OCI-M2 (cell line): ENCODE measurements around the gene NCOA7.
"Not testable (repeated sequence)": the region's sequence is repeated elsewhere in the genome, so short reads cannot be mapped to it uniquely, and the experiment has no call there.

ENCODE experiments used
- DNase-seq: peaks from one replicate; lab custom pipeline; 2025; ENCODE audit not compliant: unreplicated experiment; lab: John Stamatoyannopoulos, UW

Gene NCOA7

GRCh38 chr6:125834348-125834747, 43.6 kb downstream of the NCOA7 start:
- no peak for DNase-seq

- DNase-seq: no peak
These were observed 44.5 kb downstream of the NCOA7 start for GRCh38 chr6:125835221-125835744.

- no peak for DNase-seq
These were observed 45.7 kb downstream of the NCOA7 start for GRCh38 chr6:125836466-125836865.

- no peak for DNase-seq
These were observed 48.7 kb downstream of the NCOA7 start for GRCh38 chr6:125839471-125839870.

- no peak for DNase-seq
These were observed 49.1 kb downstream of the NCOA7 start for GRCh38 chr6:125839879-125840278.

GRCh38 chr6:125841356-125842090, 50.8 kb downstream of the NCOA7 start:
- DNase-seq: no peak

- DNase-seq: no peak
These were observed 51.4 kb downstream of the NCOA7 start for GRCh38 chr6:125842091-125842626.

GRCh38 chr6:125843593-125843992, 52.8 kb downstream of the NCOA7 start:
- no peak for DNase-seq

- no peak for DNase-seq
These were observed 54.2 kb downstream of the NCOA7 start for GRCh38 chr6:125844989-125845388.

GRCh38 chr6:125846292-125847024, 55.7 kb downstream of the NCOA7 start:
- DNase-seq: no peak

- DNase-seq: not testable (repeated sequence)
These were observed 57.5 kb downstream of the NCOA7 start for GRCh38 chr6:125848286-125848685.

GRCh38 chr6:125850361-125850760, 59.6 kb downstream of the NCOA7 start:
- DNase-seq: no peak

- DNase-seq: no peak
These were observed 61.8 kb downstream of the NCOA7 start for GRCh38 chr6:125852587-125852986.

GRCh38 chr6:125853168-125853567, 62.4 kb downstream of the NCOA7 start:
- no peak for DNase-seq

- no peak for DNase-seq
These were observed 63.0 kb downstream of the NCOA7 start for GRCh38 chr6:125853756-125854155.

- no peak for DNase-seq
These were observed 63.6 kb downstream of the NCOA7 start for GRCh38 chr6:125854355-125854754.

GRCh38 chr6:125855783-125856182, 65.0 kb downstream of the NCOA7 start:
- no peak for DNase-seq

- no peak for DNase-seq
These were observed 67.1 kb downstream of the NCOA7 start for GRCh38 chr6:125857846-125858245.

- DNase-seq: no peak
These were observed 67.9 kb downstream of the NCOA7 start for GRCh38 chr6:125858427-125859320.

GRCh38 chr6:125859727-125860126, 69.0 kb downstream of the NCOA7 start:
- no peak for DNase-seq

GRCh38 chr6:125863023-125863422, 72.3 kb downstream of the NCOA7 start:
- DNase-seq: no peak
